SK-N-SH (cell line): ENCODE results near the gene APLP1. TPM values are rescaled to one million over a fixed set of nuclear protein-coding genes. Genes with fewer than 3 reads are reported as not detected.
A peak's percentile ranks its signal among the peaks of the same experiment; 100 is the strongest.

Experiments
- CTCF ChIA-PET: fragments of 300-600, 350-600 bp; formaldehyde crosslinking; extraction: SDS; loops from one replicate; lab custom pipeline; 2021; lab: Yijun Ruan, JAX
- POLR2A ChIA-PET: fragments of 350-600 bp; sonication (Branson Sonifier 250); formaldehyde crosslinking; extraction: SDS; loops from one replicate; lab custom pipeline; 2020; ENCODE audit warnings: antibody characterized with exemption, inconsistent platforms; lab: Yijun Ruan, JAX
- DNase-seq: peaks from one replicate; pipeline ENCODE4 v3.0.0; 2012
- H2AFZ ChIP-seq: fragments of 200-600 bp; sonication (generic); 2 replicates; pipeline ENCODE4 v1.8.1; 2016; ENCODE audit warnings: antibody characterized with exemption, mild to moderate bottlenecking, low read depth
- H3F3A ChIP-seq: fragments of 200-600 bp; sonication (generic); replicated peaks from 2 replicates; pipeline ENCODE3; 2016; ENCODE audit warnings: antibody characterized with exemption, mild to moderate bottlenecking; ENCODE audit not compliant: insufficient read depth
- H3K27ac ChIP-seq, 2 experiments: fragments of 200-500 bp in 1 of 2; fragments of 200-600 bp in 1 of 2; sonication (Bioruptor generic) in 1 of 2; sonication (generic), shearing (Covaris generic) in 1 of 2; 2 replicates each; pipeline versions ENCODE4 v1.5.1 to v1.6.1; 2014 to 2016; ENCODE audit warnings: low read depth in 2 of 2, inconsistent platforms in 1 of 2, low read length in 1 of 2, mild to moderate bottlenecking in 1 of 2, mixed read lengths in 1 of 2
- H3K27me3 ChIP-seq: fragments of 200-600 bp; sonication (generic), shearing (Covaris generic); 2 replicates; pipeline ENCODE4 v1.6.1; 2016; ENCODE audit warnings: mixed run types; ENCODE audit not compliant: insufficient read depth
- H3K36me3 ChIP-seq, 2 experiments: fragments of 200-500 bp in 1 of 2; fragments of 200-600 bp in 1 of 2; sonication (Bioruptor generic) in 1 of 2; sonication (generic) in 1 of 2; replicated peaks in 1 of 2; 2 replicates each; pipeline versions ENCODE3 to v1.5.1; 2014 to 2016; ENCODE audit warnings: low read length in 1 of 2, mild to moderate bottlenecking in 1 of 2; ENCODE audit not compliant: insufficient read depth in 2 of 2, control insufficient read depth in 1 of 2
- H3K4me1 ChIP-seq, 2 experiments: fragments of 200-500 bp in 1 of 2; fragments of 200-600 bp in 1 of 2; sonication (Bioruptor generic) in 1 of 2; sonication (generic), shearing (Covaris generic) in 1 of 2; 2 replicates each; pipeline versions ENCODE4 v1.5.1 to v1.6.1; 2014 to 2016; ENCODE audit warnings: low read depth in 1 of 2, low read length in 1 of 2, mixed run types in 1 of 2; ENCODE audit not compliant: insufficient read depth in 2 of 2, control insufficient read depth in 1 of 2
- H3K4me2 ChIP-seq: fragments of 200-600 bp; sonication (generic), shearing (Covaris generic); 2 replicates; pipeline ENCODE4 v1.6.1; 2017; ENCODE audit warnings: mixed run types
- H3K4me3 ChIP-seq, 2 experiments: fragments of 200-500 bp in 1 of 2; fragments of 200-600 bp in 1 of 2; sonication (Bioruptor generic) in 1 of 2; sonication (generic), shearing (Covaris generic) in 1 of 2; 2 replicates each; pipeline versions ENCODE4 v1.5.1 to v1.8.1; 2014 to 2016; ENCODE audit warnings: low read depth in 2 of 2, inconsistent platforms in 1 of 2, low read length in 1 of 2, mild to moderate bottlenecking in 1 of 2, mixed read lengths in 1 of 2, moderate library complexity in 1 of 2
- H3K79me2 ChIP-seq: fragments of 200-600 bp; sonication (generic); 2 replicates; pipeline ENCODE4 v1.8.1; 2017; ENCODE audit warnings: mild to moderate bottlenecking; ENCODE audit not compliant: insufficient read depth
- H3K9ac ChIP-seq: fragments of 200-600 bp; sonication (generic); 2 replicates; pipeline ENCODE4 v1.6.1; 2017; ENCODE audit warnings: mixed run types
- H3K9me2 ChIP-seq: fragments of 200-600 bp; sonication (generic); 2 replicates; pipeline ENCODE4 v1.6.1; 2017; ENCODE audit warnings: mixed run types
- H3K9me3 ChIP-seq: fragments of 200-600 bp; sonication (generic); 2 replicates; pipeline ENCODE4 v1.6.1; 2017; ENCODE audit warnings: mixed run types, mild to moderate bottlenecking, moderate library complexity
- H4K20me1 ChIP-seq: fragments of 200-600 bp; sonication (generic); 2 replicates; pipeline ENCODE4 v1.6.1; 2017; ENCODE audit warnings: mild to moderate bottlenecking, mixed run types; ENCODE audit not compliant: insufficient read depth
- CHD2 ChIP-seq: fragments of 150-350 bp; IDR thresholded peaks from 2 replicates; pipeline ENCODE4 v1.6.1; 2018; ENCODE audit warnings: low read length; ENCODE audit not compliant: partially characterized antibody
- EZH2phosphoT487 ChIP-seq: fragments of 200-600 bp; sonication (generic); IDR thresholded peaks from 2 replicates; pipeline ENCODE4 v1.6.1; 2017; ENCODE audit warnings: low read depth, mixed run types, mild to moderate bottlenecking, antibody characterized with exemption, moderate library complexity, borderline replicate concordance
- FOSL2 ChIP-seq: IDR thresholded peaks from 2 replicates; pipeline ENCODE4 v1.4.0; 2012; ENCODE audit warnings: low read depth, mild to moderate bottlenecking, moderate library complexity, borderline replicate concordance
- FOXJ3 ChIP-seq: sonication (generic); formaldehyde crosslinking; IDR thresholded peaks from 2 replicates; pipeline ENCODE4 v1.5.1; 2020; ENCODE audit warnings: mild to moderate bottlenecking, missing genetic modification reagents
- JUND ChIP-seq: IDR thresholded peaks from 2 replicates; pipeline ENCODE4 v1.4.0; 2012
- MXI1 ChIP-seq: IDR thresholded peaks from 2 replicates; pipeline ENCODE4 v1.6.1; 2012; ENCODE audit warnings: mild to moderate bottlenecking, low read depth, low read length, improper control_type of control experiment
- RXRA ChIP-seq: IDR thresholded peaks from 2 replicates; pipeline ENCODE4 v1.4.0; 2012; ENCODE audit warnings: low read depth, mild to moderate bottlenecking, borderline replicate concordance
- whole genome bisulfite sequencing: methylation state at CpG from one replicate; pipeline ENCODE4 v1.1.6; 2017; ENCODE audit warnings: low lambda C conversion rate; 5-methylcytosine and 5-hydroxymethylcytosine counted together
- polyA plus RNA-seq, 3 experiments: library from polyadenylated mRNA; depleted of rRNA; stranded (reverse); fragments of >200 nt; gene quantifications; 2 replicates each; pipeline ENCODE4 v1.2.3, GENCODE V29; 2012
- TF ChIP-seq, protein P1 (sequence below): IDR thresholded peaks from 2 replicates; pipeline ENCODE4 v1.4.0; 2012; ENCODE audit warnings: low read depth
- TF ChIP-seq, protein P2 (sequence below): fragments of 150-350 bp; IDR thresholded peaks from 2 replicates; pipeline ENCODE4 v1.6.1; 2016; ENCODE audit warnings: mild to moderate bottlenecking, low read depth, low read length
- TF ChIP-seq, protein P3 (sequence below): IDR thresholded peaks from 2 replicates; pipeline ENCODE4; 2012
- TF ChIP-seq, protein P4 (sequence below): IDR thresholded peaks from 2 replicates; pipeline ENCODE4 v1.4.0; 2012; ENCODE audit warnings: low read depth, borderline replicate concordance

The APLP1 gene
- polyA plus RNA-seq, 1 of the 3 experiments (the other 2 are of a cell fraction), result 66.7 TPM

DNA sequence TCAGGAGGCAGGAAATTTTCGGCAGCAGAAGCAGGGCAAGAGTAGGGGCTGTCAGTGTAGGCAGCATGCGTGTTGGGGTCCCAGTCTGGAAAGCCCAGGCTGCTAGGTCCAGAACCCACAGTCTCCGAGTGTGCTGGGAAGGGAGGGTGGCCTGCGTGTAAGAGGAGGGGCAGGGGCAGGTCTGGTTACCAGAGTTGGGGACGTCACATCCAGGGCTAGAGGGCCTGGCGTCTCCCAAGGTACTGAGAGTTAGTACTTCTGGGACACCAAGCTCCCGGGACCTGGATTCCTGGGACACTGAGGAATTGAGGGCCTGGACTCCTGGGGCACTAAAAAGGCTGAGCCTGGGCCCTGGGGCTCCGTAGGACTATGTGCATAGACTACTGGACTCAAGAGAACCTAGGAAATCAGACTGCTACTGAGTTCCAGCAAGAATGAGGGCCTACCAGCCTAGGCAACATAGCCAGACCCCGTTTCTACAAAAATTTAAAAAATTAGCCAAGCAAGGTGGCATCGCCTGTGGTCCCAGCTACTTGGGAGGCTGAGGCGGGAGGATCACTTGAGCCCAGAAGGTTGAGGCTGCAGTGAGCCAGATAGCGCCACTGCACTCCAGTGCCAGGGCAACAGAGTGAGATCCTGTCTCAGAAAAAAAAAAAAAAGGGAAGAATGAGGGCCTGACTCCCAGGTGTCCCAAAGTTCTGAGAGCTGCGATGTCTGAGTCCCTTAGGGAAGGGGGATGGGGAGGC is 29.5 kb downstream of the APLP1 start:
- Histone ChIP-seq H3F3A (peaks cover 10% of the 10 kb centered on the region), H3K27ac (no peak overlapping the region), H4K20me1 (no peaks in the 10 kb centered on the region), H3K4me3 (peak overlapping the region in 1 of 2 experiments; percentile 100; a peak in 1 of 4 replicates), H2AFZ (no peak overlapping the region), H3K9ac (no peak overlapping the region), H3K79me2 (peaks cover 11% of the 10 kb centered on the region; the same call in 1 of the 2 replicates), H3K9me2 (no peaks in the 10 kb centered on the region), H3K9me3 (no peaks in the 10 kb centered on the region), H3K27me3 (no peaks in the 10 kb centered on the region), H3K4me2 (peak overlapping the region; percentile 100), H3K4me1 (peaks cover 8 to 22% of the 10 kb centered on the region in 2 experiments; a peak in 3 of 4 replicates), H3K36me3 (peaks cover 0 to 5% of the 10 kb centered on the region in 2 experiments)
- peak; percentile 18 for DNase-seq
- ChIA-PET CTCF (interaction anchor here (1.0 to 3.0 kb wide), 4 partner anchors 8 to 35 kb away, joined by 3 to 11 read pairs (median 4); no protein-coding TSS in a partner anchor), POLR2A (interaction anchor here (0.6 kb wide), 1 partner anchor 113 kb away, joined by 3 read pairs; no protein-coding TSS in a partner anchor)
- no peak for TF ChIP-seq EZH2phosphoT487
- TF ChIP-seq, protein P1, sequence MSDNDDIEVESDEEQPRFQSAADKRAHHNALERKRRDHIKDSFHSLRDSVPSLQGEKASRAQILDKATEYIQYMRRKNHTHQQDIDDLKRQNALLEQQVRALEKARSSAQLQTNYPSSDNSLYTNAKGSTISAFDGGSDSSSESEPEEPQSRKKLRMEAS, result no peak
- no peak for TF ChIP-seq RXRA
- 95% methylated on average over 11 of the region's 13 CpGs for WGBS

DNA sequence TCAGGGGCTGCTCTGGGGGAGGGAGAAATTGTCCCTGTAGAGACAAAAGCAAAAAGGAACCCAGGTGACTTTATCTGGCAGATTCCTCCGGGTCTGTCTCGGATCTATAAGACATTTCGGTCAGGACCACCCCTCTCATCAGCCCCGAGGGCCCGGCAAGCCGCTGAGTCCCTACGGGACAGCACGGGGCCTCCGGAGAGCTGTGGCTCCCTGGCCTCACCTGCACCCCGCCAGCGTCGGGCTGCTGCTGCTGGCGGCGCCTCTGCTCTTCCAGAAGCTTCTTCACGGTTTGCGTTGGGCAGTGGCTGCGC is 30.1 kb downstream of the APLP1 start:
- TF ChIP-seq JUND (no peak), MXI1 (no peak), CHD2 (no peak), RXRA (no peak), FOXJ3 (no peak), FOSL2 (no peak)
- TF ChIP-seq, protein P2, sequence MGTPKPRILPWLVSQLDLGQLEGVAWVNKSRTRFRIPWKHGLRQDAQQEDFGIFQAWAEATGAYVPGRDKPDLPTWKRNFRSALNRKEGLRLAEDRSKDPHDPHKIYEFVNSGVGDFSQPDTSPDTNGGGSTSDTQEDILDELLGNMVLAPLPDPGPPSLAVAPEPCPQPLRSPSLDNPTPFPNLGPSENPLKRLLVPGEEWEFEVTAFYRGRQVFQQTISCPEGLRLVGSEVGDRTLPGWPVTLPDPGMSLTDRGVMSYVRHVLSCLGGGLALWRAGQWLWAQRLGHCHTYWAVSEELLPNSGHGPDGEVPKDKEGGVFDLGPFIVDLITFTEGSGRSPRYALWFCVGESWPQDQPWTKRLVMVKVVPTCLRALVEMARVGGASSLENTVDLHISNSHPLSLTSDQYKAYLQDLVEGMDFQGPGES, result no peak
- TF ChIP-seq, protein P3, sequence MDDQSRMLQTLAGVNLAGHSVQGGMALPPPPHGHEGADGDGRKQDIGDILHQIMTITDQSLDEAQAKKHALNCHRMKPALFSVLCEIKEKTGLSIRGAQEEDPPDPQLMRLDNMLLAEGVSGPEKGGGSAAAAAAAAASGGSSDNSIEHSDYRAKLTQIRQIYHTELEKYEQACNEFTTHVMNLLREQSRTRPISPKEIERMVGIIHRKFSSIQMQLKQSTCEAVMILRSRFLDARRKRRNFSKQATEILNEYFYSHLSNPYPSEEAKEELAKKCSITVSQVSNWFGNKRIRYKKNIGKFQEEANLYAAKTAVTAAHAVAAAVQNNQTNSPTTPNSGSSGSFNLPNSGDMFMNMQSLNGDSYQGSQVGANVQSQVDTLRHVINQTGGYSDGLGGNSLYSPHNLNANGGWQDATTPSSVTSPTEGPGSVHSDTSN, result no peak
- TF ChIP-seq, protein P4, sequence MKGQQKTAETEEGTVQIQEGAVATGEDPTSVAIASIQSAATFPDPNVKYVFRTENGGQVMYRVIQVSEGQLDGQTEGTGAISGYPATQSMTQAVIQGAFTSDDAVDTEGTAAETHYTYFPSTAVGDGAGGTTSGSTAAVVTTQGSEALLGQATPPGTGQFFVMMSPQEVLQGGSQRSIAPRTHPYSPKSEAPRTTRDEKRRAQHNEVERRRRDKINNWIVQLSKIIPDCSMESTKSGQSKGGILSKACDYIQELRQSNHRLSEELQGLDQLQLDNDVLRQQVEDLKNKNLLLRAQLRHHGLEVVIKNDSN, result no peak
- TF ChIP-seq, all 33 proteins: peak for 0
- no peaks in the 10 kb centered on the region for H3K9me3 ChIP-seq
- H3K9ac ChIP-seq, result peak overlapping the region; percentile 83
- peaks cover 8 to 22% of the 10 kb centered on the region in 2 experiments; a peak in 3 of 4 replicates for H3K4me1 ChIP-seq
- H3K27me3 ChIP-seq, result no peaks in the 10 kb centered on the region
- no peak overlapping the region; a peak in 1 of 4 replicates for H3K27ac ChIP-seq
- H3K36me3 ChIP-seq, result peaks cover 0 to 3% of the 10 kb centered on the region in 2 experiments
- 76% methylated on average over 13 of the region's 17 CpGs for WGBS
- H2AFZ ChIP-seq, result peak overlapping the region; percentile 94
- peak overlapping the region; percentile 100 for H3K4me2 ChIP-seq
- H3F3A ChIP-seq, result peaks cover 10% of the 10 kb centered on the region
- POLR2A ChIA-PET, result interaction anchor here (0.6 kb wide), 1 partner anchor 113 kb away, joined by 3 read pairs; no protein-coding TSS in a partner anchor
- peak overlapping the region; percentile 69 to 100 for H3K4me3 ChIP-seq
- CTCF ChIA-PET, result interaction anchor here (1.2 to 3.0 kb wide), 2 partner anchors 17 to 34 kb away, joined by 5 to 11 read pairs; no protein-coding TSS in a partner anchor
- no peaks in the 10 kb centered on the region for H4K20me1 ChIP-seq
- no peak for DNase-seq
- no peaks in the 10 kb centered on the region for H3K9me2 ChIP-seq
- peaks cover 11% of the 10 kb centered on the region; the same call in 1 of the 2 replicates for H3K79me2 ChIP-seq
